Thymus (tissue), 11 donors: ENCODE results near the gene HSFX2. TPM values are rescaled to one million over a fixed set of nuclear protein-coding genes. Genes with fewer than 3 reads are reported as not detected.
A peak's percentile ranks its signal among the peaks of the same experiment; 100 is the strongest.
"Not testable (repeated sequence)": the region's sequence is repeated elsewhere in the genome, so short reads cannot be mapped to it uniquely, and the experiment has no call there.

ENCODE experiments used
- DNase-seq, 9 donors: peaks; one replicate each; pipeline ENCODE4 v3.0.0-alpha.2; 2013; ENCODE audit warnings: low spot score in 9 of 9, low read depth in 6 of 9, missing footprints in 1 of 9
- H3K27ac ChIP-seq, 2 donors: one replicate each; pipeline ENCODE4 v1.5.1; 2013; ENCODE audit warnings: control low read depth in 1 of 2, low read depth in 1 of 2, low read length in 1 of 2, mild to moderate bottlenecking in 1 of 2, moderate library complexity in 1 of 2
- H3K27me3 ChIP-seq, 2 donors: one replicate each; pipeline ENCODE4 v1.5.1; 2013; ENCODE audit warnings: low read length in 1 of 2; ENCODE audit not compliant: control insufficient read depth in 2 of 2, insufficient read depth in 1 of 2
- H3K36me3 ChIP-seq, 2 donors: one replicate each; pipeline ENCODE4 v1.5.1; 2013; ENCODE audit warnings: low read length in 1 of 2, mild to moderate bottlenecking in 1 of 2, moderate library complexity in 1 of 2; ENCODE audit not compliant: control insufficient read depth in 2 of 2, insufficient read depth in 2 of 2
- H3K4me1 ChIP-seq, 2 donors: one replicate each; pipeline ENCODE4 v1.5.1; 2013; ENCODE audit warnings: low read length in 2 of 2; ENCODE audit not compliant: control insufficient read depth in 2 of 2, insufficient read depth in 2 of 2
- H3K4me3 ChIP-seq, 2 donors: one replicate each; pipeline ENCODE4 v1.5.1; 2013; ENCODE audit warnings: low read length in 2 of 2, control low read depth in 1 of 2, mild to moderate bottlenecking in 1 of 2
- H3K9me3 ChIP-seq, 2 donors: one replicate each; pipeline ENCODE4 v1.5.1; 2013; ENCODE audit warnings: low read length in 1 of 2, mild to moderate bottlenecking in 1 of 2; ENCODE audit not compliant: control insufficient read depth in 2 of 2, insufficient read depth in 1 of 2
- WGBS: extraction: QIAGEN DNeasy Blood & Tissue Kit; methylation state at CpG from one replicate; pipeline ENCODE4 v1.1.7; 2013; 5-methylcytosine and 5-hydroxymethylcytosine counted together
- polyA plus RNA-seq: library from polyadenylated mRNA; stranded (reverse); fragments of 200-250 nt; gene quantifications from one replicate; pipeline ENCODE4 v1.2.3, GENCODE V29; 2013
- total RNA-seq: library from RNA; stranded (reverse); fragments of 120-200 nt; gene quantifications from one replicate; pipeline ENCODE4 v1.2.4, GENCODE V29; 2013
- donor health status: healthy.

The HSFX2 gene
- total and polyA plus RNA-seq, 2 donors: 0.28 to 1.1 TPM

- DNase-seq: peak in 1 of 9 donors; percentile 7
- Histone ChIP-seq H3K27ac (no peak overlapping the region), H3K36me3 (no peaks in the 10 kb centered on the region), H3K4me3 (peak overlapping the region; percentile 51 to 58), H3K4me1 (peaks cover 0 to 13% of the 10 kb centered on the region in 2 donors), H3K9me3 (no peaks in the 10 kb centered on the region), H3K27me3 (peaks cover 0 to 11% of the 10 kb centered on the region in 2 donors)
- WGBS: 17% methylated on average over 16 of the region's 16 CpGs
Measured at GRCh38 chrX:149630681-149631233, 35.6 kb upstream of the HSFX2 start.

GRCh38 chrX:149629730-149630387 is 34.7 kb upstream of the HSFX2 start:
- Histone ChIP-seq H3K4me1 (peaks cover 0 to 13% of the 10 kb centered on the region in 2 donors), H3K27me3 (peaks cover 0 to 11% of the 10 kb centered on the region in 2 donors)

GRCh38 chrX:149628768-149629167 is 33.7 kb upstream of the HSFX2 start:
- Histone ChIP-seq H3K27me3 (peaks cover 0 to 9% of the 10 kb centered on the region in 2 donors), H3K4me1 (peaks cover 0 to 13% of the 10 kb centered on the region in 2 donors), H3K9me3 (no peaks in the 10 kb centered on the region), H3K4me3 (no peak overlapping the region), H3K27ac (no peak overlapping the region), H3K36me3 (no peaks in the 10 kb centered on the region)
- 95% methylated on average over 2 of the region's 2 CpGs for WGBS
- no peak for DNase-seq

More at GRCh38 chrX:149629730-149630387, 34.7 kb upstream of the HSFX2 start:
- no peak for DNase-seq
- H3K36me3 ChIP-seq: no peaks in the 10 kb centered on the region
- 98% methylated on average over 5 of the region's 5 CpGs for WGBS
- no peak overlapping the region for H3K27ac ChIP-seq
- H3K9me3 ChIP-seq: no peaks in the 10 kb centered on the region
- no peak overlapping the region for H3K4me3 ChIP-seq

GRCh38 chrX:149628280-149628679 is 33.2 kb upstream of the HSFX2 start:
- no peak for DNase-seq
- H3K4me1 ChIP-seq: peaks cover 0 to 13% of the 10 kb centered on the region in 2 donors
- H3K27ac ChIP-seq: no peak overlapping the region
- no peaks in the 10 kb centered on the region for H3K36me3 ChIP-seq
- 96% methylated on average over 3 of the region's 3 CpGs for WGBS
- no peaks in the 10 kb centered on the region for H3K9me3 ChIP-seq
- no peak overlapping the region for H3K4me3 ChIP-seq
- peaks cover 0 to 8% of the 10 kb centered on the region in 2 donors for H3K27me3 ChIP-seq

GRCh38 chrX:149626829-149627228 is 31.7 kb upstream of the HSFX2 start:
- not testable (repeated sequence) for DNase-seq, H3K4me3 ChIP-seq, H3K27ac ChIP-seq, H3K9me3 ChIP-seq, H3K27me3 ChIP-seq, H3K4me1 ChIP-seq, H3K36me3 ChIP-seq
- 98% methylated on average over 8 of the region's 8 CpGs for WGBS

- no CpG with 5 or more reads among the region's 1 CpG for WGBS
- not testable (repeated sequence) for H3K36me3 ChIP-seq, H3K4me1 ChIP-seq, DNase-seq, H3K4me3 ChIP-seq, H3K9me3 ChIP-seq, H3K27me3 ChIP-seq, H3K27ac ChIP-seq
Measured at GRCh38 chrX:149619662-149620061, 24.5 kb upstream of the HSFX2 start.

GRCh38 chrX:149618871-149619270 is 23.8 kb upstream of the HSFX2 start:
- H3K4me3 ChIP-seq: no peak overlapping the region
- no peak overlapping the region for H3K27ac ChIP-seq
- no peak for DNase-seq
- H3K4me1 ChIP-seq: no peaks in the 10 kb centered on the region
- no peaks in the 10 kb centered on the region for H3K9me3 ChIP-seq
- H3K27me3 ChIP-seq: no peaks in the 10 kb centered on the region
- WGBS: 95% methylated on average over 3 of the region's 3 CpGs
- H3K36me3 ChIP-seq: no peaks in the 10 kb centered on the region

GRCh38 chrX:149611623-149612175 is 16.6 kb upstream of the HSFX2 start:
- Histone ChIP-seq H3K27me3 (no peaks in the 10 kb centered on the region), H3K9me3 (no peaks in the 10 kb centered on the region), H3K27ac (no peak overlapping the region), H3K36me3 (peaks cover 0 to 5% of the 10 kb centered on the region in 2 donors), H3K4me3 (no peak overlapping the region), H3K4me1 (no peaks in the 10 kb centered on the region)
- DNase-seq: no peak
- WGBS: 100% methylated on average over 1 of the region's 1 CpG

- H3K27me3 ChIP-seq: no peaks in the 10 kb centered on the region
- H3K27ac ChIP-seq: no peak overlapping the region
- no peak overlapping the region for H3K4me3 ChIP-seq
- H3K36me3 ChIP-seq: peaks cover 0 to 9% of the 10 kb centered on the region in 2 donors
- WGBS: 100% methylated on average over 5 of the region's 5 CpGs
- H3K4me1 ChIP-seq: no peaks in the 10 kb centered on the region
- no peak for DNase-seq
- no peaks in the 10 kb centered on the region for H3K9me3 ChIP-seq
Measured at GRCh38 chrX:149610511-149610910, 15.4 kb upstream of the HSFX2 start.
